RWPE1 (cell line): Measurements from ENCODE around the gene PTF1A.

Experiments
- CTCF ChIA-PET: fragments of 350-600 bp; sonication (Branson Sonifier 250); formaldehyde crosslinking; extraction: SDS; loops from one replicate; lab custom pipeline; 2021; lab: Yijun Ruan, JAX
- POLR2A ChIA-PET: fragments of 400-600 bp; formaldehyde crosslinking; extraction: SDS; loops from one replicate; lab custom pipeline; 2020; ENCODE audit warnings: antibody characterized with exemption; ENCODE audit not compliant: low non-redundant PET; lab: Yijun Ruan, JAX
- DNase-seq: peaks from one replicate; pipeline ENCODE4 v3.0.0; 2012; ENCODE audit warnings: low spot score
- H3K27ac ChIP-seq: fragments of 450-650 bp; 2 replicates; pipeline ENCODE4 v1.5.1; 2017
- CTCF ChIP-seq: fragments of 450-650 bp; conservative IDR thresholded peaks from 2 replicates; pipeline ENCODE4 v1.5.1; 2017; ENCODE audit warnings: low read depth, mild to moderate bottlenecking

The PTF1A gene

GRCh38 chr10:23151071-23151470 is 41.0 kb upstream of the PTF1A start:
- DNase-seq, result no peak
- CTCF ChIA-PET, result no interaction called here

GRCh38 chr10:23155169-23155568 is 36.9 kb upstream of the PTF1A start:
- no peak for DNase-seq
- no peak for TF ChIP-seq CTCF
- no peak overlapping the region for H3K27ac ChIP-seq
- CTCF ChIA-PET, result no interaction called here
- POLR2A ChIA-PET, result no interaction called here

More at GRCh38 chr10:23151071-23151470, 41.0 kb upstream of the PTF1A start:
- H3K27ac ChIP-seq, result no peak overlapping the region
- POLR2A ChIA-PET, result no interaction called here
- TF ChIP-seq CTCF, result no peak

GRCh38 chr10:23156447-23157150 is 35.5 kb upstream of the PTF1A start:
- no peak for DNase-seq
- TF ChIP-seq CTCF, result no peak
- POLR2A ChIA-PET, result no interaction called here
- H3K27ac ChIP-seq, result no peak overlapping the region
- CTCF ChIA-PET, result no interaction called here

GRCh38 chr10:23157239-23157681 is 34.9 kb upstream of the PTF1A start:
- no peak for TF ChIP-seq CTCF
- POLR2A ChIA-PET, result no interaction called here
- no peak for DNase-seq
- CTCF ChIA-PET, result interaction anchor here (0.5 to 1.7 kb wide), 5 partner anchors 16 to 900 kb away, joined by 3 to 8 read pairs (median 3); no protein-coding TSS in a partner anchor
- H3K27ac ChIP-seq, result no peak overlapping the region

GRCh38 chr10:23157691-23158369 is 34.3 kb upstream of the PTF1A start:
- no peak for TF ChIP-seq CTCF
- POLR2A ChIA-PET, result no interaction called here

GRCh38 chr10:23158370-23158769 is 33.7 kb upstream of the PTF1A start:
- peak; percentile 79 for DNase-seq
- CTCF ChIA-PET, result interaction anchor here (0.5 to 1.7 kb wide), 21 partner anchors 8 to 1189 kb away, joined by 3 to 13 read pairs (median 4); no protein-coding TSS in a partner anchor

More at GRCh38 chr10:23157691-23158369, 34.3 kb upstream of the PTF1A start:
- no peak overlapping the region for H3K27ac ChIP-seq
- DNase-seq, result peak; percentile 38
- CTCF ChIA-PET, result interaction anchor here (0.5 to 1.7 kb wide), 18 partner anchors 10 to 1802 kb away, joined by 3 to 13 read pairs (median 4); no protein-coding TSS in a partner anchor

More at GRCh38 chr10:23158370-23158769, 33.7 kb upstream of the PTF1A start:
- H3K27ac ChIP-seq, result no peak overlapping the region
- POLR2A ChIA-PET, result no interaction called here
- peak; percentile 87 for TF ChIP-seq CTCF
